HEK293 (cell line): Measurements from ENCODE around the gene RHOXF2.

Experiments
- CTCF ChIA-PET: fragments of 350-600 bp; formaldehyde crosslinking; extraction: SDS; loops from one replicate; lab custom pipeline; 2021; ENCODE audit warnings: antibody characterized with exemption; lab: Yijun Ruan, JAX
- POLR2A ChIA-PET: fragments of 300-600 bp; formaldehyde crosslinking; extraction: SDS; loops from one replicate; lab custom pipeline; 2020; ENCODE audit warnings: antibody characterized with exemption, inconsistent platforms; lab: Yijun Ruan, JAX
- H3K27ac ChIP-seq: fragments of 200-500 bp; sonication (Bioruptor generic); 2 replicates; pipeline ENCODE4 v1.5.1; 2014; ENCODE audit warnings: low read depth, low read length, control low read depth, inconsistent platforms; ENCODE audit errors: extremely low read depth
- H3K36me3 ChIP-seq, 2 experiments: fragments of 200-500 bp in 1 of 2; sonication (Bioruptor generic) in 1 of 2; 1 replicate in 1 of 2; 2 replicates in 1 of 2; pipeline ENCODE4 v1.5.1; 2014 to 2017; ENCODE audit warnings: inconsistent platforms in 2 of 2, low read length in 2 of 2; ENCODE audit not compliant: control insufficient read depth in 2 of 2, insufficient read depth in 1 of 2
- H3K4me1 ChIP-seq: fragments of 200-500 bp; sonication (Bioruptor generic); 2 replicates; pipeline ENCODE4 v1.5.1; 2014; ENCODE audit warnings: mild to moderate bottlenecking, low read length, inconsistent platforms; ENCODE audit not compliant: control insufficient read depth, insufficient read depth
- H3K4me3 ChIP-seq: 2 replicates; pipeline ENCODE4 v1.5.1; 2011; ENCODE audit warnings: low read depth, mild to moderate bottlenecking, control low read depth, low read length, moderate library complexity
- H3K9me3 ChIP-seq: fragments of 200-500 bp; sonication (Bioruptor generic); 2 replicates; pipeline ENCODE4 v1.5.1; 2014; ENCODE audit warnings: low read depth, low read length, inconsistent platforms; ENCODE audit not compliant: control insufficient read depth, insufficient read depth
- MYNN ChIP-seq: fragments of 450-650 bp; formaldehyde crosslinking; IDR thresholded peaks from 2 replicates; pipeline ENCODE4 v1.5.1; 2016; ENCODE audit warnings: missing biosample characterization, missing genetic modification characterization, borderline replicate concordance
- OSR2 ChIP-seq: fragments of 450-650 bp; formaldehyde crosslinking; IDR thresholded peaks from 2 replicates; pipeline ENCODE4 v1.5.1; 2016; ENCODE audit warnings: missing biosample characterization, missing genetic modification characterization
- ZBTB11 ChIP-seq: fragments of 450-650 bp; formaldehyde crosslinking; conservative IDR thresholded peaks from 2 replicates; pipeline ENCODE4 v1.5.1; 2016; ENCODE audit warnings: low read depth, missing biosample characterization, missing genetic modification characterization
- ZBTB21 ChIP-seq: fragments of 450-650 bp; formaldehyde crosslinking; IDR thresholded peaks from 2 replicates; pipeline ENCODE4 v1.5.1; 2017; ENCODE audit warnings: missing biosample characterization, missing genetic modification characterization
- ZBTB48 ChIP-seq: fragments of 450-650 bp; formaldehyde crosslinking; IDR thresholded peaks from 2 replicates; pipeline ENCODE4 v1.5.1; 2016; ENCODE audit warnings: missing biosample characterization, missing genetic modification characterization
- ZFHX2 ChIP-seq: fragments of 450-650 bp; formaldehyde crosslinking; conservative IDR thresholded peaks from 2 replicates; pipeline ENCODE4 v1.5.1; 2016; ENCODE audit warnings: missing biosample characterization, missing genetic modification characterization
- ZFP3 ChIP-seq: fragments of 450-650 bp; formaldehyde crosslinking; IDR thresholded peaks from 2 replicates; pipeline ENCODE4 v1.5.1; 2016; ENCODE audit warnings: low read depth, missing biosample characterization, missing genetic modification characterization
- ZFP37 ChIP-seq: fragments of 450-650 bp; formaldehyde crosslinking; IDR thresholded peaks from 2 replicates; pipeline ENCODE4 v1.5.1; 2016; ENCODE audit warnings: missing biosample characterization, missing genetic modification characterization
- ZFP69B ChIP-seq: fragments of 450-650 bp; formaldehyde crosslinking; IDR thresholded peaks from 2 replicates; pipeline ENCODE4 v1.5.1; 2016; ENCODE audit warnings: missing biosample characterization, missing genetic modification characterization
- ZIC2 ChIP-seq: fragments of 450-650 bp; formaldehyde crosslinking; IDR thresholded peaks from 2 replicates; pipeline ENCODE4 v1.5.1; 2016; ENCODE audit warnings: missing biosample characterization, missing genetic modification characterization
- ZNF121 ChIP-seq: fragments of 450-650 bp; formaldehyde crosslinking; IDR thresholded peaks from 2 replicates; pipeline ENCODE4 v1.5.1; 2016; ENCODE audit warnings: missing biosample characterization, missing genetic modification characterization
- ZNF280C ChIP-seq: fragments of 450-650 bp; formaldehyde crosslinking; IDR thresholded peaks from 2 replicates; pipeline ENCODE4 v1.5.1; 2016; ENCODE audit warnings: missing biosample characterization, missing genetic modification characterization
- ZNF350 ChIP-seq: fragments of 450-650 bp; formaldehyde crosslinking; IDR thresholded peaks from 2 replicates; pipeline ENCODE4 v1.5.0; 2017; ENCODE audit warnings: missing biosample characterization, mild to moderate bottlenecking, missing genetic modification characterization
- ZNF362 ChIP-seq: fragments of 450-650 bp; formaldehyde crosslinking; IDR thresholded peaks from 2 replicates; pipeline ENCODE4 v1.5.1; 2016; ENCODE audit warnings: missing biosample characterization, missing genetic modification characterization
- ZNF423 ChIP-seq: fragments of 450-650 bp; formaldehyde crosslinking; IDR thresholded peaks from 2 replicates; pipeline ENCODE4 v1.5.1; 2016; ENCODE audit warnings: missing biosample characterization, missing genetic modification characterization
- ZNF549 ChIP-seq: fragments of 450-650 bp; IDR thresholded peaks from 2 replicates; pipeline ENCODE4 v1.5.1; 2018; ENCODE audit warnings: missing biosample characterization, missing genetic modification characterization, mild to moderate bottlenecking, inconsistent platforms, moderate library complexity
- ZNF664 ChIP-seq: fragments of 450-650 bp; formaldehyde crosslinking; IDR thresholded peaks from 2 replicates; pipeline ENCODE4 v1.5.1; 2016; ENCODE audit warnings: missing biosample characterization, missing genetic modification characterization
- ZNF677 ChIP-seq: fragments of 450-650 bp; IDR thresholded peaks from 2 replicates; pipeline ENCODE4 v1.5.0; 2018; ENCODE audit warnings: missing biosample characterization, mild to moderate bottlenecking, missing genetic modification characterization, moderate library complexity
- ZNF707 ChIP-seq: fragments of 450-650 bp; formaldehyde crosslinking; IDR thresholded peaks from 2 replicates; pipeline ENCODE4 v1.5.1; 2016; ENCODE audit warnings: missing biosample characterization, missing genetic modification characterization
- ZNF843 ChIP-seq: fragments of 450-650 bp; formaldehyde crosslinking; IDR thresholded peaks from 2 replicates; pipeline ENCODE4 v1.5.1; 2016; ENCODE audit warnings: missing biosample characterization, missing genetic modification characterization
- ZSCAN30 ChIP-seq: fragments of 450-650 bp; IDR thresholded peaks from 2 replicates; pipeline ENCODE4 v1.5.1; 2018; ENCODE audit warnings: missing biosample characterization, mild to moderate bottlenecking, missing genetic modification characterization, moderate library complexity
- TF ChIP-seq, protein P1 (sequence below): fragments of 450-650 bp; formaldehyde crosslinking; conservative IDR thresholded peaks from 2 replicates; pipeline ENCODE4 v1.5.1; 2016; ENCODE audit warnings: low read depth, missing biosample characterization, missing genetic modification characterization
- TF ChIP-seq, protein P2 (sequence below): fragments of 450-650 bp; formaldehyde crosslinking; IDR thresholded peaks from 2 replicates; pipeline ENCODE4 v1.5.1; 2016; ENCODE audit warnings: missing biosample characterization, missing genetic modification characterization, low read depth

Gene RHOXF2

DNA sequence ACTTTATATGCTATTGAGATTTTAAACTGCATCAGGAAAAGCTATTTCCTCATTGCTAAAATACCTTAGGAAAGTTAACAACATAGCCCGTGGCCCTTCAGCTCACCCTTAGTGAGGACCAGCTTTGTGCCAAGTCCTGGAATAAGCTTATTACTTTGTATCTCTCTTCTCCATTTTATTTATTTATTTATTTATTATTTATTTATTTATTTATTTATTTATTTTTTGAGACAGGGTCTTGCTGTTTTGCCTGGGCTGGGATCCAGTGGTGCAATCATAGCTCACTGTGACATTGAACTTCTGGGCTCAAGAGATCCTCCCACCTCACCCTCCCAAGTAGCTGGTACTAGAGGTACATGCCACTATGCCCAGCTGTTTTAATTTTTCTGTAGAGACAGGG lies 49.0 kb upstream of the RHOXF2 start (continued):
- TF ChIP-seq, protein P1, sequence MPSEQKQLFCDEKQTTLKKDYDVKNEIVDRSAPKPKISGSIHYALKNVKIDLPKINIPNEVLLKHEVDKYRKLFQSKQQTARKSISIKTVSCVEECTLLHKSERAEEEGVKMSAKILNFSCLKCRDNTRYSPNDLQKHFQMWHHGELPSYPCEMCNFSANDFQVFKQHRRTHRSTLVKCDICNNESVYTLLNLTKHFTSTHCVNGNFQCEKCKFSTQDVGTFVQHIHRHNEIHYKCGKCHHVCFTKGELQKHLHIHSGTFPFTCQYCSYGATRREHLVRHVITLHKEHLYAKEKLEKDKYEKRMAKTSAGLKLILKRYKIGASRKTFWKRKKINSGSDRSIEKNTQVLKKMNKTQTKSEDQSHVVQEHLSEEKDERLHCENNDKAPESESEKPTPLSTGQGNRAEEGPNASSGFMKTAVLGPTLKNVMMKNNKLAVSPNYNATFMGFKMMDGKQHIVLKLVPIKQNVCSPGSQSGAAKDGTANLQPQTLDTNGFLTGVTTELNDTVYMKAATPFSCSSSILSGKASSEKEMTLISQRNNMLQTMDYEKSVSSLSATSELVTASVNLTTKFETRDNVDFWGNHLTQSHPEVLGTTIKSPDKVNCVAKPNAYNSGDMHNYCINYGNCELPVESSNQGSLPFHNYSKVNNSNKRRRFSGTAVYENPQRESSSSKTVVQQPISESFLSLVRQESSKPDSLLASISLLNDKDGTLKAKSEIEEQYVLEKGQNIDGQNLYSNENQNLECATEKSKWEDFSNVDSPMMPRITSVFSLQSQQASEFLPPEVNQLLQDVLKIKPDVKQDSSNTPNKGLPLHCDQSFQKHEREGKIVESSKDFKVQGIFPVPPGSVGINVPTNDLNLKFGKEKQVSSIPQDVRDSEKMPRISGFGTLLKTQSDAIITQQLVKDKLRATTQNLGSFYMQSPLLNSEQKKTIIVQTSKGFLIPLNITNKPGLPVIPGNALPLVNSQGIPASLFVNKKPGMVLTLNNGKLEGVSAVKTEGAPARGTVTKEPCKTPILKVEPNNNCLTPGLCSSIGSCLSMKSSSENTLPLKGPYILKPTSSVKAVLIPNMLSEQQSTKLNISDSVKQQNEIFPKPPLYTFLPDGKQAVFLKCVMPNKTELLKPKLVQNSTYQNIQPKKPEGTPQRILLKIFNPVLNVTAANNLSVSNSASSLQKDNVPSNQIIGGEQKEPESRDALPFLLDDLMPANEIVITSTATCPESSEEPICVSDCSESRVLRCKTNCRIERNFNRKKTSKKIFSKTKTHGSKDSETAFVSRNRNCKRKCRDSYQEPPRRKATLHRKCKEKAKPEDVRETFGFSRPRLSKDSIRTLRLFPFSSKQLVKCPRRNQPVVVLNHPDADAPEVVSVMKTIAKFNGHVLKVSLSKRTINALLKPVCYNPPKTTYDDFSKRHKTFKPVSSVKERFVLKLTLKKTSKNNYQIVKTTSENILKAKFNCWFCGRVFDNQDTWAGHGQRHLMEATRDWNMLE (tag by site-specific recombination), result peak; percentile 54; the same call in 1 of the 2 replicates
- no peak for TF ChIP-seq OSR2 (tag by site-specific recombination)
- TF ChIP-seq ZBTB48 (tag by site-specific recombination), result no peak
- peak; percentile 51 for TF ChIP-seq ZBTB11 (tag by site-specific recombination)
- TF ChIP-seq MYNN (tag by site-specific recombination), result no peak
- TF ChIP-seq ZNF549 (tag by site-specific recombination), result no peak
- no peak for TF ChIP-seq ZNF707 (tag by site-specific recombination)
- TF ChIP-seq ZIC2 (tag by site-specific recombination), result no peak
- TF ChIP-seq ZNF350, result no peak

DNA sequence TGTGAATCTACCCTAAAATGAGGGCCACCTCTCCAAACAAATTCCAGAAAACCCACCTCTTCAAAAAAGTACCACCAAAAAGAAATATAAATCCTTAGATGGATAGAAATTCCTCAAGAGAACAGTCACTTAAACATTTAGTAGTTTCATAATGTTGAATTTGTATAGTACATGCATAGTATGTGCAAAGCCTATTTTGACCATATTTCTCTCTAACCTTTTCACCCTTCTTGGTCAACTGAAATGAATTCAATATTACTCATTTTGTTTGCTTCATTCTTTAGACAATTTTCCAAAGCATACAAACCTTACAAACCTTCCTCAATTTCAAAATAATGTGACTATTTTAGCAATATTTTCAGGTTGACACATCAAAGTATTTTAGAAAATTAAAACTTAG lies 46.8 kb upstream of the RHOXF2 start:
- no peaks in the 10 kb centered on the region for H3K36me3 ChIP-seq
- no peak overlapping the region for H3K4me3 ChIP-seq
- ChIA-PET CTCF (no interaction called here), POLR2A (no interaction called here)
- H3K27ac ChIP-seq, result no peak overlapping the region
- no peaks in the 10 kb centered on the region for H3K9me3 ChIP-seq
- no peaks in the 10 kb centered on the region for H3K4me1 ChIP-seq
- no peak for TF ChIP-seq ZNF843 (tag by site-specific recombination)
- no peak for TF ChIP-seq ZSCAN30 (tag by site-specific recombination)
- TF ChIP-seq ZFP3 (tag by site-specific recombination), result no peak
- TF ChIP-seq ZFHX2 (tag by site-specific recombination), result no peak
- no peak for TF ChIP-seq ZNF664
- TF ChIP-seq, protein P2, sequence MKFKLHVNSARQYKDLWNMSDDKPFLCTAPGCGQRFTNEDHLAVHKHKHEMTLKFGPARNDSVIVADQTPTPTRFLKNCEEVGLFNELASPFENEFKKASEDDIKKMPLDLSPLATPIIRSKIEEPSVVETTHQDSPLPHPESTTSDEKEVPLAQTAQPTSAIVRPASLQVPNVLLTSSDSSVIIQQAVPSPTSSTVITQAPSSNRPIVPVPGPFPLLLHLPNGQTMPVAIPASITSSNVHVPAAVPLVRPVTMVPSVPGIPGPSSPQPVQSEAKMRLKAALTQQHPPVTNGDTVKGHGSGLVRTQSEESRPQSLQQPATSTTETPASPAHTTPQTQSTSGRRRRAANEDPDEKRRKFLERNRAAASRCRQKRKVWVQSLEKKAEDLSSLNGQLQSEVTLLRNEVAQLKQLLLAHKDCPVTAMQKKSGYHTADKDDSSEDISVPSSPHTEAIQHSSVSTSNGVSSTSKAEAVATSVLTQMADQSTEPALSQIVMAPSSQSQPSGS (tag by site-specific recombination), result no peak
- no peak for TF ChIP-seq ZNF677 (tag by site-specific recombination)
- no peak for TF ChIP-seq ZNF423
- TF ChIP-seq ZBTB21 (tag by site-specific recombination), result no peak
- no peak for TF ChIP-seq ZNF121 (tag by site-specific recombination)
- TF ChIP-seq ZNF362 (tag by site-specific recombination), result no peak
- no peak for TF ChIP-seq ZFP69B (tag by site-specific recombination)
- no peak for TF ChIP-seq ZFP37 (tag by site-specific recombination)
- no peak for TF ChIP-seq OSR2 (tag by site-specific recombination)
- TF ChIP-seq ZNF280C, result no peak
